ENCODE results near the gene ITPKA.

GRCh38 chr15:41550066-41550775 lies 56.5 kb downstream of the ITPKA start:
- TF ChIP-seq EZH2 (IDR thresholded peaks at IDR 0.05; ENCODE audit: insufficient read depth, poor library complexity, severe bottlenecking) (no peak), EZH2phosphoT487 (IDR thresholded peaks at IDR 0.05; ENCODE audit: insufficient read depth, low read depth) (no peak)
